Muscle layer of duodenum (tissue), 2 donors: ENCODE data around the gene RPN2.

Experiments
- H3K27ac ChIP-seq: one replicate; pipeline ENCODE4 v1.7.0; 2013; ENCODE audit warnings: mild to moderate bottlenecking, low read length
- H3K27me3 ChIP-seq: one replicate; pipeline ENCODE4 v1.7.0; 2013; ENCODE audit warnings: low read depth, mild to moderate bottlenecking, control low read depth, low read length
- H3K36me3 ChIP-seq, 2 donors: one replicate each; pipeline ENCODE4 v1.7.0; 2013; ENCODE audit warnings: low read length in 2 of 2, control low read depth in 1 of 2, mild to moderate bottlenecking in 1 of 2; ENCODE audit not compliant: insufficient read depth in 2 of 2, control insufficient read depth in 1 of 2
- H3K4me1 ChIP-seq, 2 donors: one replicate each; pipeline ENCODE4 v1.7.0; 2013; ENCODE audit warnings: low read length in 2 of 2, mild to moderate bottlenecking in 2 of 2, control low read depth in 1 of 2, moderate library complexity in 1 of 2; ENCODE audit not compliant: insufficient read depth in 2 of 2, control insufficient read depth in 1 of 2
- H3K4me3 ChIP-seq, 2 donors: one replicate each; pipeline ENCODE4 v1.7.0; 2013; ENCODE audit warnings: low read length in 2 of 2, low read depth in 1 of 2, mild to moderate bottlenecking in 1 of 2
- H3K9me3 ChIP-seq, 2 donors: one replicate each; pipeline ENCODE4 v1.7.0; 2013; ENCODE audit warnings: low read length in 2 of 2, control low read depth in 1 of 2, mild to moderate bottlenecking in 1 of 2; ENCODE audit not compliant: control insufficient read depth in 1 of 2
- donor health status: healthy.

Gene RPN2

GRCh38 chr20:37259865-37260264, 80.7 kb downstream of the RPN2 start:
- no peak overlapping the region for H3K27ac ChIP-seq
- H3K4me3 ChIP-seq, result no peak overlapping the region

GRCh38 chr20:37260923-37261322, 81.8 kb downstream of the RPN2 start:
- Histone ChIP-seq H3K4me3 (no peak overlapping the region), H3K27ac (no peak overlapping the region), H3K4me1 (no peaks in the 10 kb centered on the region), H3K9me3 (no peaks in the 10 kb centered on the region), H3K36me3 (no peaks in the 10 kb centered on the region), H3K27me3 (no peaks in the 10 kb centered on the region)

More at GRCh38 chr20:37259865-37260264, 80.7 kb downstream of the RPN2 start:
- Histone ChIP-seq H3K27me3 (no peaks in the 10 kb centered on the region), H3K9me3 (no peaks in the 10 kb centered on the region), H3K4me1 (no peaks in the 10 kb centered on the region), H3K36me3 (no peaks in the 10 kb centered on the region)

- Histone ChIP-seq H3K9me3 (no peaks in the 10 kb centered on the region), H3K27me3 (no peaks in the 10 kb centered on the region), H3K36me3 (no peaks in the 10 kb centered on the region), H3K4me1 (no peaks in the 10 kb centered on the region), H3K27ac (no peak within 1 kb of the TSS), H3K4me3 (no peak within 1 kb of the TSS)
Observed at GRCh38 chr20:37261714-37262113, 82.6 kb downstream of the RPN2 start, which contains the start of gene GHRH. Gene GHRH (minus strand): TSS chr20:37261814. CDS start chr20:37256889, 4,925 bp downstream.

- Histone ChIP-seq H3K36me3 (no peaks in the 10 kb centered on the region), H3K4me3 (no peak overlapping the region), H3K4me1 (no peaks in the 10 kb centered on the region), H3K27ac (no peak overlapping the region), H3K9me3 (no peaks in the 10 kb centered on the region), H3K27me3 (no peaks in the 10 kb centered on the region)
Observed at GRCh38 chr20:37262505-37262904, 83.4 kb downstream of the RPN2 start.

GRCh38 chr20:37263686-37264085, 84.6 kb downstream of the RPN2 start:
- no peaks in the 10 kb centered on the region for H3K27me3 ChIP-seq
- no peak overlapping the region for H3K4me3 ChIP-seq
- no peaks in the 10 kb centered on the region for H3K36me3 ChIP-seq
- no peaks in the 10 kb centered on the region for H3K9me3 ChIP-seq
- no peak overlapping the region for H3K27ac ChIP-seq
- H3K4me1 ChIP-seq, result no peaks in the 10 kb centered on the region

- Histone ChIP-seq H3K27ac (no peak overlapping the region), H3K27me3 (no peaks in the 10 kb centered on the region), H3K4me1 (no peaks in the 10 kb centered on the region), H3K4me3 (no peak overlapping the region), H3K36me3 (no peaks in the 10 kb centered on the region), H3K9me3 (no peaks in the 10 kb centered on the region)
Observed at GRCh38 chr20:37265152-37265551, 86.0 kb downstream of the RPN2 start.

GRCh38 chr20:37266940-37267666, 88.0 kb downstream of the RPN2 start:
- H3K9me3 ChIP-seq, result no peaks in the 10 kb centered on the region
- no peaks in the 10 kb centered on the region for H3K36me3 ChIP-seq
- H3K4me3 ChIP-seq, result no peak overlapping the region
- H3K4me1 ChIP-seq, result no peaks in the 10 kb centered on the region
- H3K27ac ChIP-seq, result no peak overlapping the region
- H3K27me3 ChIP-seq, result no peaks in the 10 kb centered on the region

GRCh38 chr20:37267667-37268313, 88.7 kb downstream of the RPN2 start:
- H3K36me3 ChIP-seq, result no peaks in the 10 kb centered on the region
- H3K9me3 ChIP-seq, result no peaks in the 10 kb centered on the region
- H3K27ac ChIP-seq, result no peak overlapping the region
- no peaks in the 10 kb centered on the region for H3K27me3 ChIP-seq
- no peaks in the 10 kb centered on the region for H3K4me1 ChIP-seq
- no peak overlapping the region for H3K4me3 ChIP-seq

DNA sequence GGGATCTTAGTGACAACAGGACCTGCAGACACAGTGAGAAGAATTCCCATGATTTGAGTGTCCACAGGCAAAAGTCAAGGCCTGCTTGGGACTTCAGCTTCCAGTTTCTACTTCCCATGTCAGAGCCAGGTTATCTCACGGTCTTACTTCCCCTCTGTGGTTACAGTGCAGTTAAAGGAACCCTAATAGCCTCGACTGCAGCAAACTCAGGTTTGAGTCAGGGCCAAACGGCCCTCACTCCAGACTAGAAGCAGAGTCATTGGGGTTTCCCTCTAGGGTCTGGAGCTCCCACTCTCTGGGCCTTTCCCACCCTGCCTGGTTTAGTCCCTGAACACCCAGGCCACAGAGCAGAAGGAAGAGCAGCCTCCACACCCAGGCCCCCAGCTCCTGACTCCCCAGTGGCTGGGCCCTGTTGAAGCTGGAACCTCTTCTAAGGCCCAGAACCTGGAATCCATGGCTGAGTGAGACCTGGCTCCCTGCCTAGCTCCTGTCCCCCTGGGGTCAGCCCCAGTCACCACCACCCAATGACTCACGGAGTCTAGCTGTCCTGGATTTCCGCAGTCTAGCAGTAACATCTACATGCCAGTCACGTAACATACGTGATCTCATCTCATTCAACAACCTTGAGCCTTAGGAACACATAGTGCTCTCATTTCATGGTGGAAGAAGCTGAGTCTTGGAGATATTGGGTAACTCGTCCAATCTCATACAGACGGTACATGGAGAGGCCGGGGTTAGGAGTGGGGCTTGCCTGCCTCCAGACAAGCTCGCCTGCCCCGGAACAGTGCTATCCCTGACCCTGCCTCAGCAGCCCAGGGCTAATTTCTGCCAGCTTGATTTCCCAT, 91.7 kb downstream of the RPN2 start:
- Histone ChIP-seq H3K36me3 (no peaks in the 10 kb centered on the region), H3K27me3 (no peaks in the 10 kb centered on the region), H3K27ac (no peak overlapping the region), H3K4me3 (no peak overlapping the region), H3K4me1 (no peaks in the 10 kb centered on the region), H3K9me3 (no peaks in the 10 kb centered on the region)

- H3K9me3 ChIP-seq, result no peaks in the 10 kb centered on the region
- no peaks in the 10 kb centered on the region for H3K36me3 ChIP-seq
- H3K4me1 ChIP-seq, result no peaks in the 10 kb centered on the region
- no peak overlapping the region for H3K4me3 ChIP-seq
- no peaks in the 10 kb centered on the region for H3K27me3 ChIP-seq
- no peak overlapping the region for H3K27ac ChIP-seq
Observed at GRCh38 chr20:37271421-37271768, 92.3 kb downstream of the RPN2 start.

GRCh38 chr20:37273988-37274387, 94.9 kb downstream of the RPN2 start:
- Histone ChIP-seq H3K36me3 (no peaks in the 10 kb centered on the region), H3K27me3 (no peaks in the 10 kb centered on the region), H3K4me1 (peaks cover 5 to 7% of the 10 kb centered on the region in 2 donors), H3K4me3 (no peak overlapping the region), H3K9me3 (no peaks in the 10 kb centered on the region), H3K27ac (no peak overlapping the region)
